DLD1 (cell line): Measurements from ENCODE around the gene STRN.
"Not testable (repeated sequence)": the region's sequence is repeated elsewhere in the genome, so short reads cannot be mapped to it uniquely, and the experiment has no call there.

Experiments used
- in situ Hi-C: cut with HindIII; loops from 2 replicates; pipeline ENCODE4 v1.10.0; 2017; ENCODE audit warnings: low sequenced_read_pairs

The STRN gene

GRCh38 chr2:36966370-36967235 lies at the start of gene STRN:
Gene STRN (minus strand): TSS chr2:36966536. CDS start chr2:36966463, 73 bp downstream.
- in situ Hi-C loops: no loop called here

- in situ Hi-C loops: no loop called here
Observed at GRCh38 chr2:37013315-37013641, 46.9 kb upstream of the STRN start.

- in situ Hi-C loops: no loop called here
Observed at GRCh38 chr2:37011130-37011529, 44.8 kb upstream of the STRN start.

GRCh38 chr2:37005118-37005868 lies 39.0 kb upstream of the STRN start:
- in situ Hi-C loops: no loop called here

GRCh38 chr2:37000988-37001556 lies 34.7 kb upstream of the STRN start:
- in situ Hi-C loops: no loop called here

- in situ Hi-C loops: no loop called here
Observed at GRCh38 chr2:37000318-37000717, 34.0 kb upstream of the STRN start.

- in situ Hi-C loops: not testable (repeated sequence)
Observed at GRCh38 chr2:36999416-36999815, 33.1 kb upstream of the STRN start.

- in situ Hi-C loops: no loop called here
Observed at GRCh38 chr2:36993841-36994620, 27.7 kb upstream of the STRN start.

GRCh38 chr2:36988008-36988407 lies 21.7 kb upstream of the STRN start:
- in situ Hi-C loops: no loop called here

- in situ Hi-C loops: no loop called here
Observed at GRCh38 chr2:36982467-36982866, 16.1 kb upstream of the STRN start.

GRCh38 chr2:36981911-36982310 lies 15.6 kb upstream of the STRN start:
- in situ Hi-C loops: no loop called here

- in situ Hi-C loops: not testable (repeated sequence)
Observed at GRCh38 chr2:36979007-36979406, 12.7 kb upstream of the STRN start.

- in situ Hi-C loops: no loop called here
Observed at GRCh38 chr2:36976065-36976464, 9.7 kb upstream of the STRN start.

- in situ Hi-C loops: no loop called here
Observed at GRCh38 chr2:36975306-36975705, 9.0 kb upstream of the STRN start.

- in situ Hi-C loops: no loop called here
Observed at GRCh38 chr2:36973320-36973719, 7.0 kb upstream of the STRN start.

GRCh38 chr2:36971990-36972389 lies 5.7 kb upstream of the STRN start:
- in situ Hi-C loops: no loop called here

GRCh38 chr2:36967236-36967876 lies 1.0 kb upstream of the STRN start:
- in situ Hi-C loops: no loop called here

GRCh38 chr2:36965751-36966369 lies 476 bp downstream of the STRN start:
- in situ Hi-C loops: no loop called here

GRCh38 chr2:36965206-36965605 lies 1.1 kb downstream of the STRN start:
- in situ Hi-C loops: no loop called here

- in situ Hi-C loops: no loop called here
Observed at GRCh38 chr2:36964496-36965058, 1.8 kb downstream of the STRN start.
